A549 (cell line): Measurements from ENCODE around the gene DRGX. TPM values are rescaled to one million over a fixed set of nuclear protein-coding genes. Genes with fewer than 3 reads are reported as not detected.

Experiments used
- ATAC-seq, 2 experiments: fragments of 200-7000 bp in 1 of 2; fragments of >200 bp in 1 of 2; cut with Nextera tagmentation in 1 of 2; cut with Tn5 transposase in 1 of 2; 3 replicates each; pipeline versions ENCODE4 v1.8.0 to v1.9.1; 2018 to 2020; ENCODE audit warnings: mild to moderate bottlenecking in 1 of 2, moderate library complexity in 1 of 2
- CTCF ChIA-PET: fragments of 300-600 bp; sonication (Branson Sonifier 250); formaldehyde crosslinking; extraction: SDS; loops from one replicate; lab custom pipeline; 2021; ENCODE audit warnings: antibody characterized with exemption, inconsistent platforms; lab: Yijun Ruan, JAX
- POLR2A ChIA-PET: fragments of 350-600 bp; formaldehyde crosslinking; extraction: SDS; loops from one replicate; lab custom pipeline; 2021; ENCODE audit warnings: antibody characterized with exemption, inconsistent platforms; lab: Yijun Ruan, JAX
- DNase-seq, 2 experiments: peaks; one replicate each; pipeline versions ENCODE4 v3.0.0 to v3.0.0-alpha.2; 2011 to 2016; ENCODE audit warnings: low read depth in 1 of 2, low spot score in 1 of 2
- FAIRE-seq: peaks from 2 replicates; lab custom pipeline; 2011; peaks lifted over from hg19 to GRCh38; lab: Jason Lieb, UNC
- H3K27ac ChIP-seq, 2 experiments: fragments of >200 bp; sonication (Bioruptor Twin); formaldehyde crosslinking; 3 replicates each; pipeline ENCODE4 v1.5.1; 2016 to 2017
- H3K4me1 ChIP-seq: fragments of >200 bp; sonication (Bioruptor Twin); formaldehyde crosslinking; 3 replicates; pipeline ENCODE4 v1.6.1; 2016
- H3K4me2 ChIP-seq: fragments of >200 bp; sonication (Bioruptor Twin); formaldehyde crosslinking; 3 replicates; pipeline ENCODE4 v1.6.1; 2016
- H3K4me3 ChIP-seq: fragments of >200 bp; sonication (Bioruptor Twin); formaldehyde crosslinking; 3 replicates; pipeline ENCODE4 v1.5.1; 2016
- H3K9me3 ChIP-seq: fragments of >200 bp; sonication (Bioruptor Twin); formaldehyde crosslinking; 3 replicates; pipeline ENCODE4 v1.6.1; 2016
- CHD4 ChIP-seq: fragments of 200-600 bp; sonication (generic); IDR thresholded peaks from 2 replicates; pipeline ENCODE4 v1.6.1; 2016; ENCODE audit warnings: antibody characterized with exemption, mild to moderate bottlenecking, borderline replicate concordance
- E2F6 ChIP-seq: IDR thresholded peaks from 2 replicates; pipeline ENCODE4 v1.6.1; 2012; ENCODE audit warnings: low read depth, borderline replicate concordance
- EHF ChIP-seq: fragments of 250-450 bp; sonication (Bioruptor Pico); IDR thresholded peaks from 2 replicates; pipeline ENCODE4 v1.5.0; 2020; ENCODE audit warnings: mild to moderate bottlenecking
- EHMT2 ChIP-seq: fragments of 200-600 bp; sonication (generic); IDR thresholded peaks from 2 replicates; pipeline ENCODE4 v1.6.1; 2016; ENCODE audit warnings: antibody characterized with exemption, low read depth, mild to moderate bottlenecking, moderate library complexity
- EP300 ChIP-seq, 2 experiments: fragments of >200 bp; sonication (Bioruptor Twin); formaldehyde crosslinking; IDR thresholded peaks; 2 replicates in 1 of 2; 3 replicates in 1 of 2; pipeline ENCODE4 v1.6.1; 2016 to 2017
- FOSL2 ChIP-seq, 2 experiments: fragments of 450-650 bp in 1 of 2; fragments of >200 bp in 1 of 2; sonication (Bioruptor Twin) in 1 of 2; formaldehyde crosslinking; IDR thresholded peaks; 2 replicates each; pipeline versions ENCODE4 v1.5.0 to v1.6.1; 2016 to 2020; ENCODE audit warnings: mild to moderate bottlenecking in 1 of 2, moderate library complexity in 1 of 2
- HDAC2 ChIP-seq: fragments of 200-600 bp; sonication (generic); IDR thresholded peaks from 2 replicates; pipeline ENCODE4 v1.6.1; 2016
- HES2 ChIP-seq: fragments of >200 bp; sonication (Bioruptor Twin); formaldehyde crosslinking; IDR thresholded peaks from 2 replicates; pipeline ENCODE4 v1.6.1; 2016
- HOXA7 ChIP-seq: fragments of 250-450 bp; sonication (Bioruptor Pico); IDR thresholded peaks from 2 replicates; pipeline ENCODE4 v1.5.0; 2020; ENCODE audit warnings: mild to moderate bottlenecking, moderate library complexity
- JUN ChIP-seq, 2 experiments: fragments of >200 bp; sonication (Bioruptor Twin); formaldehyde crosslinking; IDR thresholded peaks; 2 replicates in 1 of 2; 3 replicates in 1 of 2; pipeline ENCODE4 v1.6.1; 2016 to 2017
- MAFK ChIP-seq: fragments of 450-650 bp; IDR thresholded peaks from 2 replicates; pipeline ENCODE4 v1.6.1; 2014; ENCODE audit not compliant: partially characterized antibody
- MAX ChIP-seq: IDR thresholded peaks from 2 replicates; pipeline ENCODE4 v1.6.1; 2012
- PBX3 ChIP-seq: IDR thresholded peaks from 2 replicates; pipeline ENCODE4 v1.6.1; 2012
- PHF8 ChIP-seq: fragments of 200-600 bp; sonication (generic); IDR thresholded peaks from 2 replicates; pipeline ENCODE4 v1.6.1; 2016; ENCODE audit warnings: low read depth, mild to moderate bottlenecking, antibody characterized with exemption, moderate library complexity, borderline replicate concordance
- POLR2AphosphoS2 ChIP-seq: conservative IDR thresholded peaks from 2 replicates; pipeline ENCODE4 v1.6.1; 2012; ENCODE audit warnings: low read length, improper control_type of control experiment, inconsistent platforms
- RAD21 ChIP-seq, 2 experiments: fragments of >200 bp in 1 of 2; sonication (Bioruptor Twin) in 1 of 2; formaldehyde crosslinking in 1 of 2; IDR thresholded peaks in 1 of 2; conservative IDR thresholded peaks in 1 of 2; 2 replicates in 1 of 2; 3 replicates in 1 of 2; pipeline ENCODE4 v1.6.1; 2012 to 2018; ENCODE audit warnings: inconsistent platforms in 1 of 2
- RFX5 ChIP-seq: fragments of 450-650 bp; IDR thresholded peaks from 2 replicates; pipeline ENCODE4 v1.7.1; 2014; ENCODE audit warnings: antibody characterized with exemption, mild to moderate bottlenecking, moderate library complexity
- SREBF2 ChIP-seq: fragments of 450-650 bp; IDR thresholded peaks from 2 replicates; pipeline ENCODE4 v1.6.1; 2014; ENCODE audit warnings: mild to moderate bottlenecking, moderate library complexity
- TFCP2L1 ChIP-seq: fragments of 250-450 bp; sonication (Bioruptor Pico); IDR thresholded peaks from 2 replicates; pipeline ENCODE4 v1.5.0; 2021; ENCODE audit warnings: mild to moderate bottlenecking
- WGBS: methylation state at CpG from one replicate; pipeline ENCODE4 v1.1.6; 2017; ENCODE audit errors: missing lambda C conversion rate; 5-methylcytosine and 5-hydroxymethylcytosine counted together
- polyA plus RNA-seq, 4 experiments: library from polyadenylated mRNA; depleted of rRNA in 3 of 4; stranded (reverse); fragments of >200 nt; fragmentation: RNase III in 1 of 4; extraction: RNeasy Plus Mini Kit Qiagen cat#74134 plus additional on column Dnase treatment in 1 of 4; gene quantifications; 2 replicates in 3 of 4; 3 replicates in 1 of 4; pipeline ENCODE4 v1.2.3, GENCODE V29; 2011 to 2017

Gene DRGX
- polyA plus RNA-seq, 2 of the 4 experiments (the other 2 are of a cell fraction), result not detected

- no peak overlapping the region for H3K4me3 ChIP-seq
- WGBS, result 49% methylated on average over 4 of the region's 4 CpGs
- TF ChIP-seq PHF8, result no peak
- no peak for TF ChIP-seq MAFK
- TF ChIP-seq EHMT2, result no peak
- TF ChIP-seq POLR2AphosphoS2, result no peak
- no peak for TF ChIP-seq E2F6
- no peak for TF ChIP-seq HOXA7 (CRISPR knock-in tag)
- TF ChIP-seq CHD4, result no peak
- TF ChIP-seq TFCP2L1 (CRISPR knock-in tag), result no peak
- no peaks in the 10 kb centered on the region for H3K4me1 ChIP-seq
- H3K4me2 ChIP-seq, result no peak overlapping the region
- POLR2A ChIA-PET, result no interaction called here
- CTCF ChIA-PET, result no interaction called here
- ATAC-seq, result no peak
- peaks cover 4% of the 10 kb centered on the region; the same call in 1 of the 3 replicates for H3K9me3 ChIP-seq
- no peak overlapping the region for H3K27ac ChIP-seq
- no peak for DNase-seq
- FAIRE-seq, result no peak
Measured at GRCh38 chr10:49349390-49349789, 46.5 kb downstream of the DRGX start.

- Histone ChIP-seq H3K4me3 (no peak overlapping the region), H3K4me1 (no peaks in the 10 kb centered on the region), H3K4me2 (no peak overlapping the region), H3K9me3 (peaks cover 4% of the 10 kb centered on the region; the same call in 1 of the 3 replicates), H3K27ac (no peak overlapping the region)
- DNase-seq (no peak), FAIRE-seq (no peak), ATAC-seq (no peak)
- WGBS, result 5% methylated on average over 2 of the region's 2 CpGs
- ChIA-PET POLR2A (no interaction called here), CTCF (no interaction called here)
- TF ChIP-seq HDAC2, result no peak
- TF ChIP-seq JUN (IDR thresholded peaks at IDR 0.05), result no peak
- no peak for TF ChIP-seq RAD21 (conservative IDR thresholded peaks at IDR 0.05 in 1 of 2, IDR thresholded peaks at IDR 0.05 in 1 of 2)
- no peak for TF ChIP-seq HOXA7 (CRISPR knock-in tag)
Measured at GRCh38 chr10:49348593-49348992, 47.3 kb downstream of the DRGX start.

- no peak overlapping the region for H3K27ac ChIP-seq
- ATAC-seq (no peak), FAIRE-seq (no peak), DNase-seq (no peak)
- H3K4me1 ChIP-seq, result no peaks in the 10 kb centered on the region
- ChIA-PET CTCF (no interaction called here), POLR2A (no interaction called here)
- H3K9me3 ChIP-seq, result peaks cover 4% of the 10 kb centered on the region; the same call in 1 of the 3 replicates
- H3K4me3 ChIP-seq, result no peak overlapping the region
- H3K4me2 ChIP-seq, result no peak overlapping the region
- TF ChIP-seq POLR2AphosphoS2 (no peak), SREBF2 (no peak), PBX3 (no peak), JUN (IDR thresholded peaks at IDR 0.05) (no peak), EP300 (IDR thresholded peaks at IDR 0.05) (no peak)
- WGBS, result 3% methylated on average over 3 of the region's 3 CpGs
Measured at GRCh38 chr10:49347827-49348226, 48.1 kb downstream of the DRGX start.

GRCh38 chr10:49347342-49347741, 48.5 kb downstream of the DRGX start:
- ATAC-seq, result no peak
- Histone ChIP-seq H3K27ac (no peak overlapping the region), H3K4me1 (no peaks in the 10 kb centered on the region), H3K4me2 (no peak overlapping the region), H3K9me3 (peaks cover 4% of the 10 kb centered on the region; the same call in 1 of the 3 replicates), H3K4me3 (no peak overlapping the region)
- no peak for FAIRE-seq
- ChIA-PET POLR2A (no interaction called here), CTCF (no interaction called here)
- WGBS, result 35% methylated on average over 3 of the region's 4 CpGs
- DNase-seq, result no peak
- TF ChIP-seq FOSL2 (IDR thresholded peaks at IDR 0.05) (no peak), FOSL2 (CRISPR knock-in tag; IDR thresholded peaks at IDR 0.05) (no peak), HES2 (no peak), EHF (CRISPR knock-in tag) (no peak), MAX (no peak), RFX5 (no peak)
